Hematopoietic multipotent progenitor cell treated with erythropoietin and hydrocortisone succinate and interleukin-3 and kit ligand, for 17 days (in vitro differentiated cells): ENCODE results near the gene NCOA3.

Experiments used
- DNase-seq: peaks from one replicate; pipeline ENCODE4 v3.0.0-alpha.2; 2015; ENCODE audit warnings: low spot score

NCOA3 gene

DNA sequence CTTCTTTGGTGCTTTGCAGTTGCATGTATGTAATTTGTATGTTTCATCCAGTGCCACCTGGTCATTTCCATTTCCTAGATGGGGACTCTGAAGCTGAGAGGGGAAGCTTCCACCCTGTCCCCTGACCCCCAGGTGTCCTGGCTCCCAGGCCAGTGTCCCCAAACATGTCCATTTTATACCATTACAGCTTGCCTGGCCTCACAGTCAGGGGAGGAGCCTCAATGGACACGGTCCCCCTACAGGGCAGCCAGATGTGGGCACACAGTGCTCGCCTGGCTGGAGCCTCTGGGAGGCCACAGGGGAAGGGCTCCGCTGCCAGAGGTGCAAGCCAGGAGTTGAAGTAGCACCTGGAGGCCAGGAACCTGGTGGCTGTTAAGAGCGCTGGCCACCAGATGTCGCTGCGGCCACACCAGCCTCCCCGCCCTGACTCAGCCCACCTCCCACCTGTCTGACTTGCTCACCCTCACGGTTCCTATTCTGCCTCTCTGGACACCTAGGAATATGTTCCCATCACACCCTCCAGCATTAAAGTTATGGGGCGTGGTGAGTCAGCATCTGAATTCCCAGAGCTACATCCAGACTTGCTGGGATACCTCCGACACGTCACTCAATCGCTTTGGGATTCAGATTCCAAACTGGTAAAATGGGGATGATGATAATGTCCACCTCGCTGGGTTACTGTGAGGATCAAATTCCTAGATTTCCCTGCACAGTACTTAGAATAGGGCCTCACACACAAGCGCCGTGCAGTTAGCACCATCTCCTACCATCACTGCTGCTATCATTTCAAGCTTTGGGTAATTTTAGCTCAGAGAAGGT is 176.2 kb downstream of the NCOA3 start:
- no peak for DNase-seq

DNA sequence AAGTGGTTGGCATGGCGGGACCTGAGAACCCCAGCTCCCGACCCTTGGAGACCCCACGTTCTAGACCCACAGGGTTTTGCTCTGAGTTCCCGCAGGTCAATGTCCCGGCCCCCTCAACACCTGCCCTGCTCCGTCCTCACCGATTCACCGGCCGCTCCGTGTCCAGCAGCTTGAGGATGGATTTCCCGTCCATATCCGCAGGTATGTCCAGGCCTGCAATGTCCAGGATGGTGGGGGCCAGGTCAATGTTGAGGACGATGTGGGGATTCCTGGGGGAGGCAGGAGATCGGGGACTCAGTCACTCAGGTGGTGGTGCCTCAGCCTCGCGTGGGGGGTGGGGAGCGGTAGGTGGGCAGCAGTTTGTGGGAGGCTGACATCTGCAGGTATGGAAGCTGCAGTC is 176.8 kb downstream of the NCOA3 start:
- DNase-seq: no peak

DNA sequence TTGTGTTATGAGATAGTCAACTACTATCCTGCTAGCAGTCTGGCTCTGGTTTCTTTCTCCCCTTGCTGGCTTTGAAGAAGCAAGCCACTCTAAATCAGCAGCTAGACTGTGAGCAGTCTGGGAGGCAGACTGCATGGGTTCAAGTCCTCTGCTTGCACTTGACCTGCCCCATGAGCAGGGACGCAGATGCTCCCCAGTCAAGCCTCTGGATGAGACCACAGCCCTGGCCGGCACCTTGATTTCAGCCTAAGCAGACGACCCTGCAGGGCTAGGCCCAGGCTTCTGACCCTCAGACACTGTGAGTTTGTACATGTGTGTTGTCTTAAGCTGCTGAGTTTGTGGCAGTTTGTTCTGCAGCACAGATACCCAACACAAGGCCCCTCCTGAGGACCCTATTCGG is 177.8 kb downstream of the NCOA3 start:
- no peak for DNase-seq

DNA sequence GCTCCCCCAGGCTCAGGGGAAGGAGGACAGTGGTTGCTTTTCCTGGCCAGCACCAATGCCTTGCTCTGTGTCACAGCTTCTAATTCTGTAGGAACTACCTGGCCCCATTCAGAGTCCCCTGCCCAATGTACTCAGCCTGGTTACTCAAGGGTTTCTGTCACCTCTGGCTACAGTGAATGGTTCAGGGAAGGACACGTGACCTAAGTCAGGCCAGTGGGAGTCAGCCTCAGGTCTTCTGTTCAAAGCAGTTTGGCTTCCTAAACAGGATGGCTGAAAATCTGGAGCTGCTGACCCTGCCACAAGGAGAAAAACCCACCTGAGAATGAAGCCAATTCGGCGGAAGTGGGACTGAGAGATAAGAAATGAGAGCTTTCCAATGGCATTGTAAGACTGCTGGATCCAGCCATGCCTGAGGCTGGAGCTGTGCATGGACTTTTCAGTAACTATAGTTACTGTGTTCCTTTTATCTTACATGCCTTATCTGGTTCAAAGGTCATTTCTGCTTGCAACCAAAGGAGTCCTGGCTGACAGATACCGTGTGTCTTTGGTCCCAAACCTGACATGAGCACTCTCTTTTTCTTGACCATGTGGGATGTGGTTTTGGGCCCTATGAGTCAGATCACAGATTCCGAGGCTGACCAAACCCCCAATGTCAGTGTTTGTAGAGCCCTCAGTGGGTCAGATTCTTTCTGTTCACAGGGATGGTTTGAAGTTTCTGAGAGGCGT is 179.3 kb downstream of the NCOA3 start:
- no peak for DNase-seq

DNA sequence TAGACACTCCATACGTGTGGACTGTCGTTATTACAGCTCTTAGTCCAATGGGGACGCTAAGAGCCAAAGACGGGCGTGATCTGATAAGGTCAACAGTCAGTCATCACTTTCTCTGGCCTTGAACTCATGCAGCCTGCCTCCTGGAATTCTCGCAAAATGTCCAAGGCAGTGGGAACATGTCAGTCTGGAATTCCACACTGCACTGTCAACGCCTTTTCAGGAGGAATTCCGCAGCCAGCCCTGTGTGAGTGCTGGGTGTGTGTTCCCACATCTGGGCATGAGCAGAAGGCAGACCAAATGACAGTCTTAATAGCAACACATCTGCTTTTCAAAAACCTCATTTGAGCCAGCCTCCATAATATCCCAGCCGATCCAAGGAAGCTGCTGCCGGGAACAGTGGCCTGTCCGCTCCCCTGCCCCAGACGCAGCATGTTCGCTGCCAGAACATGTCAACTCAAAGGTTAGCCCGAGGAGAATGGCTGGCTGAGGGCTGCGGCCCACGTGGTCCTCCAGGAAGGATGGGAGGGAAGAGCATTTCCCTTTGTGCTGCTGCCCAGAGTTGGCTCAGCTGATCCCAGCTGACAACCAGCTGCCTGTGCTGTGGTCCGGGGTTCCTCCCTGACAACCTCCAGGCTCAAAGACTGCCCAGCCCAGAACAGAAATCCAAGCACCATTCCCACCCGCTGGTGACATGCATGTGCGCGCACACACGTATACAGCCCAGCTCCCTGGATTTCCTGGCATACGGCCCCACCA is 180.5 kb downstream of the NCOA3 start:
- DNase-seq: no peak

DNA sequence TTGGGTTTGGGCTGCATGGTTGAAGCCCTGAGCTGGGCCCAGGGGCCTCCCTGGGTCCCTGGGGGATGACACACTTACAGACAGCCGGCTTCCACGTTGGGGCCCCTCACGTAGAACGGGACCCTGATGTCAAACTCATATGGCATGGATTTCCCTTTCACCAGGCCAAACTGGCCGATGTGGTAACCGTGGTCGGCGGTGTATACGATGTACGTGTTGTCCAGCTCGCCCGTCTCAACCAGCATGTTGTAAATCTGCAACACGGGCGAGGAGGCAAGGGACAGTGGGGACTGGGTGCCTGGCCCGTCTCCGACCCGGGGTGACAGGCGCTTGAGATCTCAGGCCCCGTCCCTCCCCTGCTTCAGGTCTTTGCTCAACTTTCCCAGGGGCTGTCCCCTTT is 181.2 kb downstream of the NCOA3 start:
- DNase-seq: no peak

DNA sequence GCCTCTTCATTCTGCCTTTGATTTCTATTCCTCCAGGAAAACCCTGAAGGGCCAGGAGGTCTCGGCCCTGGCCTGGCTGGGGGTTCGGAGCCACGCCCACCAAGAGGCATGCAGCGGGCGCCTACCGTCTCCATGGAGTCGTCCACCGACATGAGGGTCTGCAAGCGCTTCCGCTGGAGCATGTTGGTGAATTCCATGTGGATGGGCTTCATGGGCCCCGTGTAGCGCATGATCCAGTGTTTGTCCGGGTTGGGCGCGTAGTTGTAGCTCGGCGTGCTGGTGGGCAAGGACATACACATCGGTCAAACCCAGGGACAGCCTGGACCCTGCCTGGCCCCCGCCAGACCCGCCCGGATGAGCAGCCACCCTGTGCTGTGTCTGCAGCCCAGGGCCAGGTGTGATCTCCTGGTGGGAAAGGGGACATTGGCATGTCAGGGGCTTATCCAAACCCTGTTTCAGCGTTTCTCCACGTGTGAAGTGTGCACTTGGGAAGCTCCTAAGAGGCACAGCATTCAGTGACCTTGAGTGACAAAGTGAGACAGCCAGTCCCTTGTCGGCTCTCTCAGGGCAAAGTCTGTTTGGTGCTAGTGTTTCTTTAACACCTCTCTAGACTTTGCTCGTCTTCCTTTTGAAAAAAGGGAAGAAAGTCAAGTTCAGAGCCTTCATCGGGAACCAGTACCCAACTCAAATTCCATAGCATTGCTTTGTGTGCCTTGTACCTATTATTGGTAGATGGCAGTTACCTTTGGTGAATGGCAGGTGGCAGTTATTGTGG is 182.8 kb downstream of the NCOA3 start:
- no peak for DNase-seq

DNA sequence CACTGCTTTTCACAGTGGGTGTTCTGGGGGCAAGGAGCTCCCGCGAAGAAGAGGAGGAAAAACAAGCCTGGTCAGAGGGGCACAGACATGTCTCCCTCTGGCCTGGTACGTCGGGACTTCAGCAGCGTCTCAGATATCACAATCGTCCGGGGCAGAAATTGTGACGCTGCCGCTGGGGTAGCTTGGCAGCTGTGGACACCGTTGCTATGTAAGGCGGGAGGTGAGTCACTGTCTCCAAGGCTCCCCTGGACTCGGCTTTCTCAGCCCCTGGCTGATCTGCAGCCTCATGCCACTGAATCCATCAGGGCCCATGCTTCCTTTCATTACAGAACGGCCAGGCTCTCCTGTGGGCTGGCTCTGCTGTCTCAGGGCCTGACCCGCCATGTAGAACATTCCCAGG is 184.9 kb downstream of the NCOA3 start:
- DNase-seq: no peak

DNA sequence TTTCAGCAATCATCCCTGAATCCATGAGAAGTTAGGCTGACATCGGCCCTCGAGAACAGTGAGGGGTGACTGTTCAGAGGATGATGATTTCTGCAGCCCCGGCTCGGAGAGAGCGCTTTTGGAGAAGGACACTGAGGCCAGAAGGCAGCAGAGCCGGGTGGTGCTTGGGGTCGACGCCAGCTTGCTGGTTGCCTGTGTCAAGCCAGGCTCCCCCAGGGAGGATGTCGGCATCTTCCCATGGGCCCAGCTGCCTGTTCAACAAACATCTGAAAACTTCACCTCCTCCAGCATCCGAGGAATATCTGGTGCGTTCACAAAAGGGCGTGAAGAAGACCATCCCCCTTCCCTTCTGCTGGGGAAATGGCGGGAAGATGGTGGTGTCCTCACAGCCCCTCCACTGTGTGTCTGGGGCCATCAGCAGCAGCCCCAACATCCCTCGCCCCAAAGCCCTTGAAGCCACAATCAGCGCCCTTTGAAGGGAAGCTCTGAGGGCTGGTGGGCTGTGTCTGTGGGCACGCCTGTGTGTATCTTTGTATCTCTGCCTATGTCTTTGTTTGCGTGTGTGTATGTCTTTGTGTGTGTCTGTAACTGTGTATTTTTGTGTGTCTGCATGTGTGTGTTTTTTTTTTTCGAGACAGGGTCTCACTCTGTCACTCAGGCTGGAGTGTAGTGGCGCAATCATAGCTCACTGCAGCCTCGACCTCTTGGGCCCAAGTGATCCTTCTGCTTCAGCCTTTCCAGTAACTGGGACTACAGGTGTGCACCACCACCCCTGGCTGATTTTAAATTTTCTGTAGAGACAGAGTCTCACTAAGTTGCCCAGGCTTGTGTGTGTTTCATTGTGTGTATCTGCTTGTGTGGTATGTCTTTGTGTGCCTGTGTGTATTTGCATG is 185.7 kb downstream of the NCOA3 start:
- DNase-seq: no peak

DNA sequence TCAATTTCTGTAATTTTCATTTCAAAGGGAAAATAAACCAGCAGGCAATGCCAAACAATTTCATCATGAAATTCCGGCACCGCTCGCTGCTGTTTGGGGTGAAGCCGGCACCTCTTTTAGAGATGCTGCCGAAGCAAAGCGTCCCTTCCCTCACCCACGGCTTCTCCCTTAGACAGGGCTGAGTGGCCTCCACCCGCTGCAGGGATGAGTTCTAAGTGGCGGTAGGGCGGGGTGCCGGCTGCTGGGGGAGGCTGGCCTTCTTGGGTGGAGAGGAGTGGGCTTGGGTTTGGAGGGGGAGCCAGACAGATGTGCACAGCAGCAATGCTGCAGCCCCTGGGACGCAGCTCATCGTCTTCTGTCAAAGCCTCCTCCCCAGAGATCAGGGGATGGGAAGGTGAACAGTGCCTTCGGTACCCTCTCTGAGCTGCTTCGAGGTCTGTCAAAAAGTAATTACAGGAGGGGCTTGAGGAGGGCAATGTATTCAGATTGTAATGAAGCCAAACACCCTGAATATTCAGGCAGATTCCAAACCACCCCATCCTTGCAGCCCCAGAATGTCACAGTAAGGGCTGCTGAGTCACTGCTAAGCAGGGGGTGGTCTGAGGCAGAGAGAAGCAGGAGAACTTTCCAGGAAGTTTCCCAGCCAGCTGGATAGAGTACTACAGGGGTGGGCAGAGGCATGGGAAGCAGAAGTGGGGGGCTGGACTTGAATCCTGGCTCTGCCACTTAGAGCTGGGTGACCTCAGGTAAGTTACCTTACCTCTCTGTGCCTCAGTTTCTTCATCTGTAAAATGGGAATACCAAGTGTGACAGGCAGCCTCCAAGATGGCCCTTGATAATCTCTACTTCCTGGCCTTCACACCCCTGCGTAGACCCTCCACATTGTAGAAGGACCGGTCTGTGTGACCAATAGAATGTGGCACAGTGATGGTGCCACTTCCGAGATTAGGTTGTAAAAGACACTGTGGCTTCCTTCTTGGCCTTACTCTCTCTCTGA is 187.0 kb downstream of the NCOA3 start:
- DNase-seq: no peak

DNA sequence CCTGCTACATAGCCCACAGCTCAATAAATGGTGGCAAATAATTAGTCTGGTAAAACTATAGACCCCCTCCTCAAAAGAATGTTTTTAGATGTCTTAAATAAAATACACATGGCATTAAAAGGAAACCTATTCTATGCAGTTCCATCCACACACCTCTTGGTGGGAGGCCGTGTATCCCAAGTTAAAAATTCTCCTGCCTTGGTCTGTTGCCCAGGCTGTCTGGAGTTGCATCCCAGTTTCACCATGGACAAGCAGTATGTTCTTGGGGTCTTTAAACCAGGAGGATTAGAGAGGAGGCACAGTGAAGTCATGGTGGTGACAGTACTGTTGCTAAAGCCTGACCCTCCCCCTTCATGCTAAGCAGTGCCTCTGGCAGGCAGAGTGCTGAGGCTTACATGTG is 188.0 kb downstream of the NCOA3 start:
- no peak for DNase-seq

DNA sequence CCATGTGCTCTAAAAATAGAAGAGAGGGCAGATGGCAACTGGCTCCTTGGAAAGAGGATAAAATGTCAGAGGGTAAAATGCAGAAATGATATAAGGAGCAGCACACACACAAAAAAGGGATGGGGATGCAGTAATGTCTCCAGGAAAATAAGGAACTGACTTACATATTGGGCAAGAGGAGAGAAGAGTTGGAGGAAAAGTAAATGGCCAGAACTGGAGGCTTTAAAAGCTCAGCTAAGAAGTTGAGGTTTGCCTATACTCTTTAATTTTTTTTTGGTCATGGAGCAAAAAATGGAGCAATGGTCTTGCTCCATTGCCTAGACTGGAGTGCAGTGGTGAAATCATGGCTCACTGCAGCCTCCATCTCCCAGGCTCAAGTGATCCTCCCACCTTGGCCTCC is 189.9 kb downstream of the NCOA3 start:
- no peak for DNase-seq

DNA sequence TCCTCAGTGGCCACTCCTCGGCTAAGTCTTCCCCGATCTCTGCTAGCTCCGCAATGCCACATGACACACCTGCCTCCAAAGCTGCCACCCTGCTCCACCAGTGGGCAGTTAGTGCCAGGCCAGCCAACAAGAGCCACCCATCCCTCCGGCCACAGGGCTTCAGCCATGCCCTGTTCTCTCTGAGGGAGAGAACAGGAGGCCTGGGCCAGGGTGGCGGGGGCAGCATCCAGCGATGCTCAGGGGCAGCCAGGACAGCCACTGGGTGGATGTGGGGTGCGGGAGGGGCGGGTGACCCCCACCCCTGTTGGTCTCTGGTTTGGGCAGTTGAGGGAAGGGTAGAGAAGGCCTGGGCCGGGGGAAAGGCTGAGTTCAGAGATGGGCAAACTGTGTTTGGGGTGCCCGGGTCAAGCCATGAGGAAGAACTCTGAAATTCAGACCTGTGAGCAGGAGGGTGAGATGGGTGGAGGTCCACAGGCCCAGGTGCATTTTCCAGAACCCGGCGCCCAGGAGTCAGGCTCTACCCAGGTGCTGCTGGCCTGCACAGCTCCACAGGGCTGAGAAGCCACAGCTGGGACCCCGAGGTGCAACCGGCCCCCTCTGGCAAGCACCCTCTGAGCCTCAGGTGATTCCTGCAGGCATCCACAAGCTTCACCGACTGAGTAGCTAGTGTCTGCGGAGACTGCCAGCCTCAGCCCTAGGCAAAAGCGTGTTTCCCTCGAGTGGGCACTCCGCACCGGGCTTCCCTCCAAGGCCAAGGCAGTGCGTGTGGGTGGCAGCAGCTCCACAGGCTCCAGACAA is 192.5 kb downstream of the NCOA3 start:
- no peak for DNase-seq

DNA sequence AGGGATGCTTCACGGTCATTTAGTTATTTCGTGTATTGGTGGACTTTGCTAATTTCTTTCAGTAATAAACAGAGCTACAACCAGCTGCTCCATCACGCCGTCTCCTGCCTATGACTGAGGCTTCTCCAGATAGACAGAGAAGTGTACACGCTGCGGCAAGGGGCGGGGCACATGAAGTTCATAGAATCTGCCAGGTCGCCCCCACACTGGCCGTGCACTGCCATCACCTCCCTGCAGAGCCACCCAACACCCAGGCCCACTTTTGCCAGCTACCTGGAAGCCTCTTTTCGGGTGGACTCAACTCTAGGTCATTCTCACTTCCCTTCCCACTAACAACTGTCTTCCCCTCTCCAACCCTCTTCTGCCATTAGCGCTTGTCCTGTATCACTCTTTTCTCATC is 195.2 kb downstream of the NCOA3 start:
- no peak for DNase-seq

DNA sequence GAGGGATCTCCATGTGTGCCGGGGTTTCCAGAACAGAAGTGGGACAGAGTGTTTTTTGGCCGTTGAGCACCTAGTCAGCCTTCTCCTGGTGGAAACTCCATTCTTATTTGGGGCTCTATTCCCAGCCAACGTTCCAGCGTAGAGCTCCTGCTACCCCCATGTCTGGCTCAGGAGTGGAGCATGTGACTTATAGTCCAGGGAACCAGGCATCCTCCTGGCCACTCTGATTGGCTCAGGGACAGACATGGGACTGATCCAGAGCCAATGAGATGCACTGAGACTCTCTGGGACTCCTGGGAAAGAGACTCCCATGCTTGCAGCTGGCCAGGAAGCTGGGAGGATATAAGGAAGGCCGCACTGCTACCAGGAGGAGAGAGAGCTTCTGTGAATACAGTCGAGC is 196.5 kb downstream of the NCOA3 start:
- DNase-seq: no peak

DNA sequence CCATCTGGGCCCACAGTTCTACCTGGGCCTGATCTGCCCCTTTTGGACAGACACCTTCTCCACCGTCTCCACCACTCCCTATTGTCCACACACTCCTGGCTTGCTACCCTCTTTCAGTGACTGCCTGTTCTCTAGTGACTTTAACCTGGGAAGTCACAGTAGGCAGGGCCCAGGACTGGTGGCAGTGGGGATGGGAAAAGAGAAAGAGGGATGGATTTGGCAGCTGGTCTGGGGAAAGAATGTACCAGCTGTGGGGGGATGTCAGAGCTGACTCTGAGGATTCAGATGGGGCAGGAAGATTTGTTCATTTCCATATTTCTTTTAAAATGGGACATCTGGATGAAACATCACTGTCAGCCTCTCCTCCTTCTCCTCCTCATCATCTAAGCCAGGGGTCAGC is 198.1 kb downstream of the NCOA3 start:
- DNase-seq: no peak

DNA sequence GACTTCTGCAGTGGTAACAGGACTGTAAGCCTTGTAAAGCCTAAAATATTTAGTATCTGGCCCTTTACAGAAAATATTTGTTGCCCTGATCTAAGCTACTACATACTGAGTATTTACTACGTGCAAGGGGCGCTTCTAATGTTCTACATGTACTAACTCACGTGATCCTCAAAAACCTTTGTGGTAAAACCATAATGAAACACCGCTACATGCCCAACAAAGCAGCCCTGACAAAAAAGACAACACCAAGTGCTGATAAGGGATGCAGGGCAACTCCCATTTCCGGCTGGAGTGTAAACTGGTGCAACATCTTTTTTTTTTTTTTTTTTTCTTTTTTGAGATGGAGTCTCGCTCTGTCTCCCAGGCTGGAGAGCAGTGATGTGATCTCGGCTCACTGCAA is 198.6 kb downstream of the NCOA3 start:
- no peak for DNase-seq

DNA sequence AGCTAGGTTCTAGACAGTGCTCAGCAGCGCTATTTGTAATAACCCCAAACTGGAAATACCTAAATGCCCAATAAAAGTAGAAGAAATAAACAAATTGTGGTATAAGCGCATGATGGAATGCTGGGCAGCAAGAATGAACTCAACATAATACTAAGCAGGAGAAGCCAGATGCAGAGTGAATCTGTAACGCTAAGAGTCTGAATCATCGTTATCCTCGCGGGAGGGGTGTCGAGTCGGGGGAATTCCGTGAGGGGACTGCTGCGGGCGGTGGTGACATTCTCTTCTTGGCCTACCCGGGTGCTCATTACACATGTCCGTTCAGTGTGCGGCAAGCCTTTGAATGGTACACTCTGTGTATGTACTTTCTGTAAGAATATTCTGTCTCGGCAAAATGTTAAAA is 199.9 kb downstream of the NCOA3 start:
- DNase-seq: no peak

DNA sequence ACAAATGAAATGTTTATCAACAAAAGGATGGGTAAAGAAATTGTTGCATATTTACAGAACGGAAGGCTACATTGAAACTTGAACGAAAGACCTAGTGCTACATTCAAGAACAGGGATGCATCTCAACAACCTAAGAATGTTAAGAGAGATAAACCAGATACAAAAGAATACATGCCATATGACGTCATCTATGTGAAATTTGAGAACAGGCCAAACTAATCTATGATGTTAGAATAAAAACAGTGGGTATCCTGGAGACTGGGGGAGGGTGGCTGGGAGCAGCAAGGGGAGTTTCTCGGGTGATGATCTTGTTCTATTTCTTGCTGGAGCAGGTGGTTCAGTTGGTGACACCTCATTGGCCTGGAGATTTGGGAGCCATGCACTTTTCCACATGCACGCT is 202.1 kb downstream of the NCOA3 start:
- DNase-seq: no peak
